Activated naive CD8-positive, alpha-beta T cell treated with anti-CD3 and anti-CD28 coated beads, Interleukin-2, amount 10 ng/mL, durations not matched to agents 7 days and 5 days (primary cell): ENCODE measurements around the gene MRPL54. TPM values are rescaled to one million over a fixed set of nuclear protein-coding genes. Genes with fewer than 3 reads are reported as not detected.

Experiments
- ATAC-seq: fragments of 150-1000 bp; cut with Tn5 transposase; one replicate; pipeline ENCODE4 v1.10.0; 2021; ENCODE audit warnings: low read depth, moderate library complexity
- POLR2A ChIA-PET: fragments of 350-600 bp; sonication (Branson Sonifier 250); formaldehyde crosslinking; loops from one replicate; lab custom pipeline; 2021; ENCODE audit warnings: antibody characterized with exemption; lab: Charles Lee
- DNase-seq: peaks from one replicate; pipeline ENCODE4 v3.0.0; 2021
- H3K27ac Mint-ChIP-seq: one replicate; pipeline ENCODE4 v1.8.0; 2022; ENCODE audit warnings: mild to moderate bottlenecking, mixed read lengths
- H3K27me3 Mint-ChIP-seq: one replicate; pipeline ENCODE4 v1.8.0; 2022; ENCODE audit warnings: mild to moderate bottlenecking, moderate library complexity, mixed read lengths
- H3K36me3 Mint-ChIP-seq: one replicate; pipeline ENCODE4 v1.8.0; 2021; ENCODE audit warnings: mild to moderate bottlenecking, mixed read lengths
- H3K4me1 Mint-ChIP-seq: one replicate; pipeline ENCODE4 v1.8.0; 2021; ENCODE audit warnings: mixed read lengths
- H3K4me3 Mint-ChIP-seq: one replicate; pipeline ENCODE4 v1.8.0; 2022; ENCODE audit warnings: mild to moderate bottlenecking, moderate library complexity, mixed read lengths
- H3K9me3 Mint-ChIP-seq: one replicate; pipeline ENCODE4 v1.8.0; 2021; ENCODE audit warnings: mixed read lengths
- total RNA-seq, 2 experiments: library from RNA; stranded (reverse); gene quantifications; one replicate each; pipeline ENCODE4 v1.2.3, GENCODE V29; 2021

MRPL54 gene
- total RNA-seq, 2 experiments from 2014 or later, result 68.9 to 73.9 TPM

- H3K4me3 Mint-ChIP-seq, result peak within 1 kb of the TSS; percentile 83
- ATAC-seq (peak; percentile 43), DNase-seq (peak; percentile 66)
- H3K36me3 Mint-ChIP-seq, result peaks cover 24% of the 10 kb centered on the region
- no peaks in the 10 kb centered on the region for H3K27me3 Mint-ChIP-seq
- H3K9me3 Mint-ChIP-seq, result peaks cover 11% of the 10 kb centered on the region
- peak within 1 kb of the TSS; percentile 70 for H3K27ac Mint-ChIP-seq
- POLR2A ChIA-PET, result interaction anchor here (0.6 to 1.0 kb wide), 2 partner anchors 12 to 388 kb away, joined by 3 read pairs; no protein-coding TSS in a partner anchor
- H3K4me1 Mint-ChIP-seq, result peaks cover 8% of the 10 kb centered on the region
Measured at GRCh38 chr19:3785938-3786824, 23.7 kb downstream of the MRPL54 start, which contains the start of gene MATK. Gene MATK (minus strand): TSS chr19:3786381. CDS start chr19:3785135, 1,246 bp downstream.

DNA sequence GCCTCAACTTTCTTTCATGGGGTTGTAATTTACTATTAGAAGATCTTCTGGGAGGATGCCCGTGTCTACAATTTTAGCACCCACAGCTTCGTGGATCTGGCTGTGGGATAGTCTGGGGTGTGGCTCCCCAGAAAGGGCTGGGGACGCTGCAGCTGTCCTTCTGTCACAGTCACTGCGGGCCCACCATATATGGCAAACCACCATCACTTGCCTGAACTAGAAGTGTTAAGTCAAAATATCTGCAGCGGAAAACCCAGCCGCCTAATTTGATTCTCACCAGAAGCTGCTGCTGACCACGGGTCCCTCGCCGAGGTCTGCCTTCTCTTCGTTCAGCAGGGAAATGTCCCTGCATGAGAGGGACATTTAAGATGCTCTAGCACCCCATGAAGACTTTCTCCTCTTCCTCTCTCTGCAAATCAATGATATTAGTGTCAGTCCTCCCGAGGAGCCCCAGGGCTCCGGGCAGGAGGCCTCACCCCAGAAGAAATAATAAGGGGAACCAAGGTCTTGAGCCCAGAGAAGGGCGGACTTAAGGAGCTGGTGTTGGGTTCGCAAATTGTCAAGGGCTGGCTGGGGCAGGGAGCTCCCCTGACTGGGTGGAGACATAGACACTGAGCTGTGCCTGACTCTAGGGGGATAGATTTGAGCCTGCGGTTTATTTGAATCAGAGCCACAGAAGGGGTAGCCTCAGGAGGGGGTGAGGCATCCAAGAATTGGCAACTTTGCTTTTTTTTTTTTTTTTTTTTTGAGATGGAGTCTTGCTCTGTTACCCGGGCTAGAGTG is 26.7 kb downstream of the MRPL54 start:
- ATAC-seq (no peak), DNase-seq (no peak)
- H3K4me3 Mint-ChIP-seq, result no peak overlapping the region

GRCh38 chr19:3790209-3790734 is 27.8 kb downstream of the MRPL54 start:
- Mint-ChIP-seq H3K9me3 (peaks cover 5% of the 10 kb centered on the region), H3K4me1 (peaks cover 5% of the 10 kb centered on the region), H3K36me3 (peaks cover 3% of the 10 kb centered on the region), H3K4me3 (no peak overlapping the region), H3K27me3 (no peaks in the 10 kb centered on the region), H3K27ac (no peak overlapping the region)
- DNase-seq (no peak), ATAC-seq (no peak)
- POLR2A ChIA-PET, result interaction anchor here (0.7 kb wide), 1 partner anchor 93 kb away, joined by 3 read pairs; no protein-coding TSS in a partner anchor

More for the DNA sequence above, 26.7 kb downstream of the MRPL54 start:
- POLR2A ChIA-PET, result interaction anchor here (0.7 to 2.0 kb wide), 4 partner anchors 8 to 92 kb away, joined by 3 to 5 read pairs (median 3); no protein-coding TSS in a partner anchor
- peak overlapping the region; percentile 56 for H3K27ac Mint-ChIP-seq
- H3K36me3 Mint-ChIP-seq, result peaks cover 5% of the 10 kb centered on the region
- peaks cover 8% of the 10 kb centered on the region for H3K4me1 Mint-ChIP-seq
- peaks cover 5% of the 10 kb centered on the region for H3K9me3 Mint-ChIP-seq
- no peaks in the 10 kb centered on the region for H3K27me3 Mint-ChIP-seq

DNA sequence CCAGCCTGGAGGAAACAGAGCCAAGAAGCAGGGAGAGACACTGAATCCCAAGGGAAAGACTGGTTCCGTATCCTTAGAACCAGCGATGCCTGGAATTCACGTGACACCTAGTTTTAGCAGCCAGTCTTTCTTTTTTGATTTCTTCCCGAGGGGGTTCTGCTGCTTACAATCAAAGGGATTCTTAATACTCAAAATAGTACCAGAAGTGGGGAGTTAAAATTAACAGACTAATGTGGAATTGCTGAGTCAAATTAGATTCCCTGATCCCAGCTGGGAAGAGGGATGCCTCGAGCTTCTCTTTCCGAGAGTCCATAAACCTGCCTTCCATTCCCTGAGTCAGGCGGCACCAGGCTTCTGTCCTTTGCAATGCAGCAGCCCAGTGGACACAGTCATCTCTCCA is 28.5 kb downstream of the MRPL54 start:
- POLR2A ChIA-PET, result no interaction called here
- Mint-ChIP-seq H3K4me1 (peaks cover 5% of the 10 kb centered on the region), H3K4me3 (no peak overlapping the region), H3K36me3 (peaks cover 3% of the 10 kb centered on the region), H3K27me3 (no peaks in the 10 kb centered on the region), H3K9me3 (peaks cover 5% of the 10 kb centered on the region), H3K27ac (no peak overlapping the region)
- ATAC-seq (no peak), DNase-seq (no peak)

GRCh38 chr19:3792114-3792513 is 29.6 kb downstream of the MRPL54 start:
- Mint-ChIP-seq H3K27ac (no peak overlapping the region), H3K4me1 (peaks cover 5% of the 10 kb centered on the region), H3K36me3 (peaks cover 9% of the 10 kb centered on the region), H3K9me3 (peaks cover 11% of the 10 kb centered on the region), H3K27me3 (no peaks in the 10 kb centered on the region), H3K4me3 (no peak overlapping the region)
- no peak for DNase-seq
- POLR2A ChIA-PET, result no interaction called here
- no peak for ATAC-seq

DNA sequence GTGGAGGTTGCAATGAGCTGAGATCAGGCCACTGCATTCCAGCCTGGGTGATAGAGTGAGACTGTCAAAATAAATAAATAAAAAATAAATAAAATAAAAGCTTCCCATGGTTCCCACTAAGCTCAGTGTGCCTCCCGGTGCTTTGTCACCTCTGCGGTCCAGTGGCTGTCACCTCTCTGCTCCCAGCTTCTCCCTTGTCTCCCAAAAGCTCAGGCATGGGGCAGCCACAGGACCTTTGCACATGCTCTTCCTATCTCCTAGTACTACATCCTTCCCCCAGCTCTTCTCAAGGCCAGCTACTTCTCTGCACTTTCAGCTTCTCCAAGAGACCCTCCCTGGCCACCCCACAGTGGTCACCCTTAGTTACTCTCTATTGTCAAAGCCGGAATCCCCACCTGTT is 31.3 kb downstream of the MRPL54 start:
- ATAC-seq (no peak), DNase-seq (no peak)
- POLR2A ChIA-PET, result interaction anchor here (0.6 to 1.1 kb wide), 2 partner anchors 16 to 31 kb away, joined by 3 read pairs; no protein-coding TSS in a partner anchor
- Mint-ChIP-seq H3K4me1 (peaks cover 10% of the 10 kb centered on the region), H3K27ac (no peak overlapping the region), H3K9me3 (peaks cover 11% of the 10 kb centered on the region), H3K36me3 (peaks cover 12% of the 10 kb centered on the region), H3K4me3 (no peak overlapping the region), H3K27me3 (no peaks in the 10 kb centered on the region)

DNA sequence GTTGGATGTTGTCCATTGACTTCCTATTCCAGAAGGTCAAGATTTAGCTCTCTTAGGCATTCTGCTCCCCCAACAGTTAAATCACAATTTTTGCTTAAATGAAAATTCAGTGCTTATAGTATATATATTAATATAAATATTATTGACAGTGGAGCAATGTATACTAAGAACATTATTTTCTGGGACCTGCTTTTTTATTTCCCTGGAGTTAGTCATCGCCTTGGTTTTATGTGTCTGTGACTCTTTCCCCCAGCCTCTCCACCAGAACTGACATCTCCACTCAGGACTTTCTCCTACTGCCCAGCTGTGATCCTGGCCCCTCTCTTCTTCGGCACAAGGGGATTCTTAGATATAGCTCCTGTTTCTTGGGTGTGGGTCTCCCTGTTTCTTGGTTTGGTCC is 33.9 kb downstream of the MRPL54 start:
- Mint-ChIP-seq H3K4me3 (no peak overlapping the region), H3K9me3 (peaks cover 10% of the 10 kb centered on the region), H3K36me3 (peaks cover 12% of the 10 kb centered on the region), H3K27ac (no peak overlapping the region), H3K4me1 (peaks cover 18% of the 10 kb centered on the region), H3K27me3 (peaks cover 2% of the 10 kb centered on the region)
- ATAC-seq (no peak), DNase-seq (no peak)
- POLR2A ChIA-PET, result interaction anchor here (0.7 to 5.8 kb wide), 3 partner anchors 16 to 184 kb away, joined by 6 to 33 read pairs (median 8); partner anchors contain the start of genes APBA3 and MRPL54

GRCh38 chr19:3798137-3798536 is 35.7 kb downstream of the MRPL54 start:
- Mint-ChIP-seq H3K9me3 (peaks cover 8% of the 10 kb centered on the region), H3K27me3 (peaks cover 2% of the 10 kb centered on the region), H3K36me3 (peaks cover 12% of the 10 kb centered on the region), H3K27ac (peak overlapping the region; percentile 72), H3K4me3 (peak overlapping the region; percentile 70), H3K4me1 (peaks cover 20% of the 10 kb centered on the region)
- ATAC-seq (peak; percentile 69), DNase-seq (no peak)
- POLR2A ChIA-PET, result interaction anchor here (0.6 to 5.8 kb wide), 6 partner anchors 9 to 146 kb away, joined by 3 to 33 read pairs (median 4); partner anchors contain the start of genes MATK and MRPL54

- Mint-ChIP-seq H3K4me1 (peaks cover 29% of the 10 kb centered on the region), H3K27ac (peak overlapping the region; percentile 38), H3K36me3 (peaks cover 9% of the 10 kb centered on the region), H3K9me3 (peaks cover 6% of the 10 kb centered on the region), H3K4me3 (peak overlapping the region; percentile 74), H3K27me3 (peaks cover 2% of the 10 kb centered on the region)
- ATAC-seq (no peak), DNase-seq (no peak)
- POLR2A ChIA-PET, result no interaction called here
Measured at GRCh38 chr19:3800996-3801395, 38.5 kb downstream of the MRPL54 start.

- H3K27me3 Mint-ChIP-seq, result peaks cover 2% of the 10 kb centered on the region
- POLR2A ChIA-PET, result no interaction called here
- peak overlapping the region; percentile 74 for H3K4me3 Mint-ChIP-seq
- DNase-seq, result peak; percentile 78
- peak; percentile 74 for ATAC-seq
- peak overlapping the region; percentile 38 for H3K27ac Mint-ChIP-seq
- peaks cover 4% of the 10 kb centered on the region for H3K9me3 Mint-ChIP-seq
- H3K4me1 Mint-ChIP-seq, result peaks cover 30% of the 10 kb centered on the region
- peaks cover 7% of the 10 kb centered on the region for H3K36me3 Mint-ChIP-seq
Measured at GRCh38 chr19:3801412-3802096, 39.1 kb downstream of the MRPL54 start.

DNA sequence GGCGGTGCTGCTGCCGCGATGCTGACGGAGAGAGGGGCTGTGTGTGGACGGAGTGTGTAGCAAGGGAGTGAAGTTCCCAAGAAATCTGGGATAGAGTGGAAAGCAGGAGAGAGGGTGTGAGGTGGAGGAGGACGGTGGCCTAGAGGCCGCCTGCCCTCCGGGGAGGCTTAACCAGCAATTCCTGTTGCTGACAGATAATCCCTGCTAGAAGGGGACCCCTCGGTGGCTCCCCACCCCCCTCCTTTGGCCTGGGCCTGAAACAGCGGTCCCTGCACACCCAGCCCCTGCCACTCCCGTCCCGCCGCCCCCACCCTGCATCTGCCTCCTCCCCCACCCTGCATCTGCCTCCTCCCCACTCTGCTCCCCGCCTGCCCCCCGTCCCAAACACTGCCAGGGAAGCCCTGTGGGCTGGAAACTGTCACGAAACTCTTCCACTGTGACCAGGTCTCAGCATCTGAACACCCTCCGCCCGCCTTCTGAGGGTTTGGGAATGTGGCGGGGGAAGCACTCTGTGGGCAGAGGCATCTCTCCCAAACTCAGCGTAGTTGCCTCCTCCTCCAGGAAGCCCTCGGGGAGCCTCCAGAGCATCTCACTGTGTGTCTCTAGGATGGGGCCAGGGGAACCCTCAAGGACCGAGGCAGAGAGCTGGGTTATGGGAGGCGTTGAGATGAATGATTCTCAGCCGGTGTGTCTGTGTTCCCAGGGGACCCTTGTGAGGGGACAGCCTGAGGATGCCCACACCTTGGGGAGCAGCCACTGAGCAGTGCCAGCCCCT is 40.8 kb downstream of the MRPL54 start:
- Mint-ChIP-seq H3K27me3 (peaks cover 2% of the 10 kb centered on the region), H3K27ac (no peak overlapping the region), H3K36me3 (no peaks in the 10 kb centered on the region), H3K4me3 (no peak overlapping the region), H3K4me1 (peaks cover 28% of the 10 kb centered on the region), H3K9me3 (peaks cover 2% of the 10 kb centered on the region)
- no peak for DNase-seq
- no peak for ATAC-seq
- POLR2A ChIA-PET, result interaction anchor here (1.7 kb wide), 1 partner anchor 9 kb away, joined by 6 read pairs; no protein-coding TSS in a partner anchor

GRCh38 chr19:3803986-3804385 is 41.5 kb downstream of the MRPL54 start:
- H3K4me1 Mint-ChIP-seq, result peaks cover 26% of the 10 kb centered on the region
- no peak overlapping the region for H3K27ac Mint-ChIP-seq
- POLR2A ChIA-PET, result interaction anchor here (1.7 kb wide), 1 partner anchor 9 kb away, joined by 6 read pairs; no protein-coding TSS in a partner anchor

More at GRCh38 chr19:3803986-3804385, 41.5 kb downstream of the MRPL54 start:
- Mint-ChIP-seq H3K27me3 (peaks cover 2% of the 10 kb centered on the region), H3K9me3 (peaks cover 2% of the 10 kb centered on the region), H3K4me3 (no peak overlapping the region), H3K36me3 (no peaks in the 10 kb centered on the region)
- no peak for DNase-seq
- no peak for ATAC-seq
